ENCODE results near the gene ITGB2. TPM values are rescaled to one million over a fixed set of nuclear protein-coding genes. Genes with fewer than 3 reads are reported as not detected.

Gene ITGB2
- total RNA-seq, 1 donor from 2014 or later, result 11.5 TPM

DNA sequence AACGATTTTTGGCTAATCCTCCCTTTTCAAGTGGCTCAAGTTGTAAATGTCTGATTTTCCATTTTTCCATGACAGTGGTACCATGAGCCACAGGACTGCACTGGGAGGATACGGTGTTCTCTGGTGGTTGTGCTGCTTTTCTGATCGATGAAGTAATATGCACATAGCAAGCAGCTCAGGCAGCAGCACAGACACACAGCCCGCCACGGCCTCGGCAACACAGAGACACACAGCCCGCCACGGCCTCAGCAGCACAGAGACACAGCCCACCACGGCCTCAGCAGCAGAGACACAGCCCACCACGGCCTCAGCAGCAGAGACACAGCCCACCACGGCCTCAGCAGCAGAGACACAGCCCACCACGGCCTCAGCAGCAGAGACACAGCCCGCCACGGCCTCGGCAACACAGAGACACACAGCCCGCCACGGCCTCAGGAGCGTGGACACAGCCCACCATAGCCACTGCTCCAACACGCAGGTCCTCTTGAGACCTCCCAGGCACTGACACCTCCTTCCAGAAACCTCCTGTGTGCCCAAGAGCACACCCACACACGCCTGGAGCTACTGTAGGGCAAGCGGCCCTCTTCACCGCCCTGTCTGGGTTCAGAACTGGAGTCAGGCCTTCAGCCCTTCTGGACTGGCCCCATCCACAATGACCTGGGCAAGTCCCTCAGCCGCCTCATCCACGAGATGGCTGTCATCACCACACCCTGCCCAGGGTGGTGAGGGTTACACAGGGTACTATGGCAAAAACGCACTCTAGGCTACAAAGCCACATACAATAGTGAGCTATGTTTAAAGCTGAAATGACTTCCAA is 57.6 kb downstream of the ITGB2 start:
- no peak for DNase-seq (ENCODE audit: low spot score)
- intact Hi-C loops (cut with DNase I), result no loop called here

DNA sequence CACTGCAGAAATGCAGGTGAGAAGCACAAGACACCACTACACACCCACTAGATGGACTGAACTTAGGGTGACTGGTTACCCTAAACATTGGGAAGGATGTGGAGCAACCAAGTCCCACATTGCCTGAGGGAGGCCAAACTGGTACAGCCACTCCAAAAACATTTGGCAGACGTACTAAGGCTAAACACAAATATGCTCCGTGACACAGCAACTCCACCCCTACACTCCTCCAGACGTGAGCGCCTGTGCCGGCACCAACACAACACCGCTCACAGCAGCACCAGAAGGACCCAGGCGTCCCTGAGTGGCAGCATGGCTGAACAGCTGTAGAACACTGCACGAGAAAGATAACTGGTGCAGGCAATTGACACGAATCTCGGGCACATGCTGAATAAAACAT is 61.9 kb downstream of the ITGB2 start:
- DNase-seq (ENCODE audit: low spot score), result no peak
- intact Hi-C loops (cut with DNase I), result no loop called here

DNA sequence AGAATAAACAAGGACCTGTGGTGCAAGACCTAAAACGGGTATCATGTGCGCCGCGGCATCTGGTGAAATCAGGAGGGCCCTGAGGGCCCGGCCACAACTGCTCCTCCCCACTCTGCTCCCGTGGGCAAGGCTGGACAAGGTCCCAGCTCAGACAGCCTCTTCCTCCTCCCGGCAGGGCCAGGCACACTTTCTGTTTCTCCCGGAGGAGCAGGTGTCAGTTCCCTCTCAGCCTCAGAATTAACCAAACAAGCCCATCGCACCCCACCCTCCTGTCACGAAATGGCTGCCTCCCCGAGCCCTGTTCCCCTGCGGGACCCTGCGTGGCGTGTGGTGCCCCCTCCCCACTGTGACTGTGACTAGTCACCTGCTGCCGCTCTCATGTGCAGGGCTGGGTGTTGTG is 62.4 kb downstream of the ITGB2 start:
- intact Hi-C loops (cut with DNase I), result no loop called here
- DNase-seq (ENCODE audit: low spot score), result no peak

DNA sequence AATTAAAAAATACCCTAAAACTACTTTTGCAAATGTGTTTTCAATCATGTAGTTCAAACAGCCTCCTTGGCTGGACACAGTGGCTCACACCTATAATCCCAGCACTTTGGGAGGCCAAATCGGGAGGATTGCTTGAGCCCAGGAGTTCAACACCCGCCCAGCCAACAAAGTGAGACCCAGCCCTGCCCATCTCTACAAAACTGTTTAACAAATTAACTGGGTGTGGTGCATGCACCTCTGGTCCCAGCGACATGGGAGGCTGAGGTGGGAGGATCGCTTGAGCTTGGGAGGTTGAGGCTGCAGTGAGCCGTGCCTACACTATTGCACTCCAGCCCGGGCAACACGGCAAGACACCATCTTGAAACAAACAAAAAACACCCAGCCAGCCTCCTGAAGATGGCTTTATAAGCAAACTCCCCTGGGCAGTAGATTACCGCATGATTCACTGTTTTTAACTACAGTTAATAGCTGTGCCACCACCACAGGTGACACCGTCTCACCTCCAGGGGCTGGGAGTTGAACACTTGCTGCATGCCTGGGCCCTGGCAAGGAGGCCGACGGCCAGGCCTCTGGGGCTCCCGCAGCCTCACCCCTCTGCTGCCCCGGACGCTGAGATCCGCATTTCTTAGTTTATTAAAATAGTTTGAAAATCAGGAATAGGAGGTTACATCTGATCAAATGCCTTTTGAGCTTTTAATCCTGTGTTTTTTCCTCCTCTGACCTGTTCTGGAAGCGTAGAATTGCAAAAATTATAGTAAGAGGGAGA is 63.4 kb downstream of the ITGB2 start:
- DNase-seq (ENCODE audit: low spot score), result peak; percentile 47
- intact Hi-C loops (cut with DNase I), result no loop called here

DNA sequence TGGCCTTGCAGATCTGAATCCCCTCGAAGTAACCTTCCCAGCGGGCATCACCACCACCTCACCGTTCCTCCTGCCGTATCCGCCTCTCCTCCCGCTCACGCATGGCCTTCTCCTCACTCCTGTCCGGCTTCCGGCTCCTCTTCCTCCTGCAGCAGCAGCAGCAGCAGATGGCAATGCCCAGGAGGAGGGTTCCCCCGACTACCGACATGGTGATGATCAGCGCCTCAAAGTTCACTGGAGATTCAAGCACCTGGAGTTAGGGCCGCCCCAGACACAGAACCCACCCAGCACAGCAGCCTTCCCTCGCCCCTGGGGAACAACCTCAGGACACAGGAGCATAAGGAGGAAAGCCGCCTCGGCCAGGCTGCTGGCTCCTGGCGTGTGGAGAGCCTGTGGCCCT is 64.6 kb downstream of the ITGB2 start:
- DNase-seq (ENCODE audit: low spot score), result no peak
- intact Hi-C loops (cut with DNase I), result no loop called here

DNA sequence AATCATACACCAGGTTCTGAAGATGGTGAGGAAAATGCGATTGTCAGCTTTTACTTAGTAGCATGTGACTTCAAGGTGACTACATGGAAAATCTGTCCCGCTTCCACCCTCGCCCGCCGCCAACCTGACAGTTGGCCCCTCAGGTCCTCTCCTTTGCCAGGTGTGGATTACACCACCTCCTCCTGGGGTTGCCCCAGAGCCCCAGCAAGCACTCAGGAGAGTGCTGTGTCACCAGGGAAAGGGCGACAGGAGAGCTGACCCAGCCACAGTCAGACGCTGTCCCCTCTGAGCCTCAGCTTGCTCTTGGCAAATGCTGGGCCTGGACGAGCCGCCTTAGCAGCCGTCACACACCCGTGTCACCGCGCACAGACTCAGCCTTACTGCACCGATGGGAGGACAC is 65.1 kb downstream of the ITGB2 start:
- intact Hi-C loops (cut with DNase I), result no loop called here
- no peak for DNase-seq (ENCODE audit: low spot score)

DNA sequence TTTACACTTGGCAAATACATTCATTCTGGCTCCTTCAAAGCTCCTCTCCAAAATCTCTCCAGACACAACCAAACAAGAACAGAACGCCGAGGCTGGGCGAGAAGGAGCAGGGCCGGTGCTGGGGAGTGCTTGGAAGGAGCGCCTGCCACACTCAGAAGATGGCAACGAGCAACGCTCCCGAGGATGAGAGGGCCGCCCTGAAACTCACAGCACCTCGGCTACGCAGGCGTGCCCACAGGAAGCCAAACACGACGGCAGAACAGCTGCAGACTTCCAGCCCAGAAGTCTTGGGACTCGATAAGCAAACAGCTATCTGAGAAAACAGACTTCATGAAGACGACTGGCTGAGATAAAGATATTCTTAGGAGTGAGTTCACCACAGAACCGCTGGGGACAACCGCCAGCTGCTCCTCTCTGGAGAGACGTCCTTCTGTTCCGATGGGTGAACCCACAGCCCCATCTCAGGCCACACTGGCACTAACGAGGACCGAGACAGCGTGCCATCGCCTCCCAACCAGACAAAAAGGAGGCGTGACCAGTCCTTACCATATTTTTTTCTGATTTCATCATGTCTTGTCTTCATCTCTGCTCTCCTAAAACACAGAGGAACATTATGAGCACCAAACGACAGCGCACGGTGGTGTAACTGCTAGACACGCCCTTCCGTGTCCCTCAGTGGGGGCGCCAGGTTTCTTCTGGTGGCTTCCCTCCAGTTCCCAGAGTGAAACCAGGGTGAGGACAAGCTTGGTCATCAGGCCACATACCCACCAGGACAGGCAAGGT is 65.8 kb downstream of the ITGB2 start:
- intact Hi-C loops (cut with DNase I), result no loop called here
- DNase-seq (ENCODE audit: low spot score), result no peak

DNA sequence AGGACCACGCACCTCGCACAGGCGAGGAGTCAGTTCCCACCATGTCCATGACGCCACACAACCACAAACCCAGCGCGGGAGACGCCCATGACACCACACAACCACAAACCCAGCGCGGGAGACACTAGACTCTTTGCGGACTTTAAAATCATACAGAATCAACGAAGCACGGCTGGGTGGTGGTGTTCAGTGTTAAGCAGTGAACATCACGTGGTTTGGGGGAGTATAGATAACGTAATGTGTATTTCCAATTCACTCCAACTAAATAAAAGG is 66.4 kb downstream of the ITGB2 start:
- DNase-seq (ENCODE audit: low spot score), result no peak
- intact Hi-C loops (cut with DNase I), result no loop called here

DNA sequence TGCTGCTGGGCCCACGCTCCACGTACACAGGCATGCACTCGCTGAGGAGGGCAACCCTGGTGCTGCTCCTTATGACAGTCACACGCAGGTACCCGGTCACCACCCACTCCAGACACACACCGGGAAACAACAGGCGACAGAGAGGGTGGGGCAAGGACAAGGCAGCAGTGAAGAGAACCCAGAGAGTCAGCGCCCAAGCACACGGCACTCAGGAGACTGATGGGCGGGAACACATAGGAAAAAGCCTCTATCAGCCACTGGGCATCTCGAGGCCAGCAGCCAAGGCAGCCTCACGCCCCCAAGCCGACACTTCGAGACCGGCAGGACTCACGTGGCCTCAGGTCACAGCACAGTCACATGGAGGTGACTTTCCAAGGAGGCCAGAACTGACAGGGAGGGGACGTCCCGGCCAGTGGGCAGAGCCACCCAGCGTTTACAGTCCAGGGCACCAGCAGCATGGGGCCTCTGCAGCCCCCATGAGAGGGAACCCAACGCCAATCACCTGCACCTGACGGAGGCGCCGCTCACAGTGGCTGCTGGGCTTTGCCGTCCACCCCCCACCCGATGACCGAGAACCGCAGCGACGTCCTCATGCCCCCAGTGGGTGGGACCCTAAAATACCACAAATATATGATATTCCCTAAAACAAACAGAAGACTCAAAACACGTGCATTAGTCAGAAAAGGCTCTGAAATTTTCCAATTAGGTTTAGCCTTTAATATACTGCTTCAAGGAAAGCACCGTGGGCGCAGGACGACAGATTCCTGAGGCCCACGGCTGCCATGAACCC is 66.9 kb downstream of the ITGB2 start:
- no peak for DNase-seq (ENCODE audit: low spot score)

DNA sequence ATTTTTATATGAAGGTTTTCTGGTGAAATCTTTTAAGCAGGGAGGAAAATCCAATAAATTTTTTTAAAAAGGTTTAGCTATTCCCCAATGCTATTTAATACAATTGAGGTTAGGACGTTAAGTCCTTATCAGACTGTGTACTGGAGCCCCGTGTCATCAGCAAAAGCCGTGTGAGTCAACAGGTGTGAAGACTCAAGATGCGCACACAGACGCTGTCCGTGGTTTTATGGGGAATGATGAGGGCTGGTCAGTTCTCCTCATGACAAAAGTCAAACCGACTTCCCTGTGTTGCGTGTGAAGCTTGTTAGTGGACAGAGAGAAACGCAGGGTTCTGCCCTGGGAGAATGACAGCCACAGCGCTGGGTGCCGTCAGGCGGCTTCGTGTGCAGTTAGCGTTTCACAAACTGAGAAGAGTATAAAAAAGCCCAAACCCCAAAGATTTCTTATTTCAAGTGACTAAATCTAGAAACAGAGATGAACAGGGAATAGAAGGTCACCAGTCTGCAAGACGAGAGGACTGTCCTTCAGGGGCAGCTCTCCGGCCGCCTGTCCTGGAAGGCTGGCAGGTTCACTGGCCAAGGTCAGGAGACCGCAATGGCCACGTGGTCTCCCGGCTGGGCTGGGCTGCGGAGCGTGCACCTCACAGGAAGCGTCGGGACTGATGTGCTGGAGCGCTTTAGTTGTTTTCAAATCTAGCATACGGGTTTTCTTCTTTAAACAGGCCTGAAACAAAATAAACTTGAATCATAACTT is 69.6 kb downstream of the ITGB2 start:
- DNase-seq (ENCODE audit: low spot score), result no peak
- intact Hi-C loops (cut with DNase I), result loop anchor here (2.0 kb wide), 1 partner anchor 18 kb away; no protein-coding TSS in a partner anchor

More for the DNA sequence above, 66.9 kb downstream of the ITGB2 start:
- intact Hi-C loops (cut with DNase I), result no loop called here

DNA sequence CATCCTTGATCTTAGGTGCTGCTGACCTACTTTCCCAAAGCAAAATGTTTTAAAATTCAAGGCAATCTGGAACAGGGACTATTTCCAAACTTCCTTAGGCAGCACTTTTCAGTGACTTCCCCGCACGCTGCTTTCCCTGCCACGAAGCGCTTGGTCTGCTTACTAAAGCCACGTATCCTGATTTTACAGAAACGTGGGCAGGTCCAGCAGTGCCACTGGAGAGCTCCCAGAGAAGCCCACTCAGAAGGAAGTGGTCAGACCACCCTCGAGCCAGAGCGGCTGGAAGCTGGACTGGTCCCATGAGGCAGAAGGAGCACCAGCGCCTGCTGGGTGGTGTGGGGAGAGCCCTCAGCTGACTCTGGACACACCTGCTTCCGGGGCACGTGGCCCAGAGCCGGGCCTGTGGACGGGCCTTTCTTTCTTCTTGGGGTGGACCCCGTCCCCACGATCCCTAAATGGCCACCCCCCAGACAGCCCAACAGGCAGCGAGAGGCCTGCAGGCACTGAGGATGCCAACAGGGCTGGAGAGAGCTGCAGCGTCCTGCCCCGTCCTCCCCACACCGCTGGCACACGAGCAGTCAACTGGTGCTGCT is 70.4 kb downstream of the ITGB2 start:
- no peak for DNase-seq (ENCODE audit: low spot score)
- intact Hi-C loops (cut with DNase I), result loop anchor here (2.0 kb wide), 1 partner anchor 18 kb away; no protein-coding TSS in a partner anchor

DNA sequence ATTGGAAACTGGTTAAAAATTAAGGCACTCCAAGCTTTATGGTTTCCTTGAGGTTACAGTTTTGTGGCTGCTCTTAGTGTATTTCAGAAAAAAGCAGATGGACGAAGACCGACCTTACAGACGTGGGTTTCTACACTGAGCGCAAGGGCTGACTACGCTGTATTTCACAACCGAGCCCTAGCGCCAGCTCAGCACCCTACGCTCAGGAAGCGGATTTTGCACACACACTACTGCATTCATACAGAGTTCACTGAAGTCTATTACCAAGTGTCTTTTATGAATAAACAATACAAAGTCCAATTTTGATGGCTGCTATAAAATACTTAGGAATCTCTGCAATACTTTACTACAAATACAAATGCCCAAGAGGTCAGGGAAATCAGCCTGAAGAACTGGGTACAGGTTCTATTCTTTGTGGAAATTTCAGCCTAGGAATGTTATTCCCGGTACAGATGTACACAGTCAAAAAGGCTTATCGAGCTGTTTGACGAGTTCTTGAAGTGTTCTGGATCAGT is 71.0 kb downstream of the ITGB2 start:
- no peak for DNase-seq (ENCODE audit: low spot score)
- intact Hi-C loops (cut with DNase I), result loop anchor here (2.0 kb wide), 1 partner anchor 19 kb away; no protein-coding TSS in a partner anchor

DNA sequence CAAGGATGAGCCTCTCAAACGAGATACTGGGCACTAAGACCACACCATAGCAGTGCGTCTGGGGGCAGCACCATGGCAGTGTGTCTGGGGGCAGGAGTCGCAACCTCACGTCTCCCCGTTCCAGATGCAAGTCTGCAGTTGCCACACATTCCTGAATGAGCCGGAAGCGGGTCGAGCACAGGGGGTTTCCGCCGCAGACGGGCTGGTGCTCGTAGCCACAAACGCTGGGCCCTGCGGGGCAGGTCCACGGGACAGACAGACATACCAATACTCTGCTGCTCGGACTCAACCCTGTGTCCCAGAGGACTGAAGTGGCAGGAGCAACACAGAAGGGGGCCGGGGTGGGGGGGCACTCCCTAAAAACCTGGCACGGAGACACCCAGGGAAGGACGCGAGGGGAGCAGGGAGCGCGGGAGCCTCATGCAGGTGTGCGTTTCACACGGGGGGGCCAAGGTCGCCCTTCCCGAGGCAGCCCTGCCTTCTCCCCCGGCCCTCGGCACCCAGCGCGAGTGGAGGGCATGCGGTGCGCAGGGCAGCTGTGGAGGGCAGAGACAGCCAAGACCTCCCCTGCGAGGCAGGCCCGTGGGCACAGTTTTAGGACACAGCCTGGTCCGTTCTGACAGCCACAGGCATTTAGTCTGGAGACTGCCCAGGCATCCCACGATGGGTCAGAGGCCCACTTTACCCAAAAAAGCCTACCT is 71.7 kb downstream of the ITGB2 start:
- DNase-seq (ENCODE audit: low spot score), result no peak
- intact Hi-C loops (cut with DNase I), result no loop called here

DNA sequence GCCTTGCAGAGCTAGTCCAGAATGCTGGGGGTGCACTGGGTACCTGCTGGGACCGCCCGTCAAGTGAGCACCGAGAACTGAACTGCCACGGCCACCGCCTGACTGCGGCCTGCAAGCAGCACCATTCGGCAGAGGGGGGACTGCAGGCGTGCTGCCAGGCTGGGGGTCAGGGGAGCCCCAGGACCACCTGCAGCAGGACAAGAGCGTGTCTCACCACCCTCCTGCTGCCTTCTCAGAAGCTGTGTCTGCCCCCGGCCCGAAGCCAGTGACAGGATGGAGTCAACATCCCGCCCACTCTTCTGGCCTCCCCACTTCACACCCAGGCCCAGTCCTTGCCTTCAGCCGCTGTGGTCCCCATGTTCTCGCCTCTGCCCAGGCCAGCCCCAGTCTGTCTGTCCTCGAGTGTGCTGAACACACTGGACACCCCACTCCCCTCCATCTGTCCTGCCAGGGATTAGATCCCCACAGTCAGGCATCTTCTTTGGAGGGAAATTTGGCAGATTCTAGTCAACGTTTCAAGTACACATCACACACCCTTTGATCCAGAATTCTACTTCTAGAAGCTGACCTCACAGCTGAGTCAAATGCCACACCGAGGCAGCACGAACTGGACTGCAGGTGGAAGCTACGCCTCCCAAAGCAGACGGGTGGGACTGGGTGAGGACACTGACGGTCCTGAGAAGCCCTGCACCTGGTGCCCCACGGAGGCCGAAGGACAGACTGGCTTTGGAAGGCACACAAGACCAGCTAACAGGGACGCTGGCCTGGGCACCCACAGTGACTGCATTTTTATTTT is 73.2 kb downstream of the ITGB2 start:
- intact Hi-C loops (cut with DNase I), result no loop called here
- DNase-seq (ENCODE audit: low spot score), result no peak

DNA sequence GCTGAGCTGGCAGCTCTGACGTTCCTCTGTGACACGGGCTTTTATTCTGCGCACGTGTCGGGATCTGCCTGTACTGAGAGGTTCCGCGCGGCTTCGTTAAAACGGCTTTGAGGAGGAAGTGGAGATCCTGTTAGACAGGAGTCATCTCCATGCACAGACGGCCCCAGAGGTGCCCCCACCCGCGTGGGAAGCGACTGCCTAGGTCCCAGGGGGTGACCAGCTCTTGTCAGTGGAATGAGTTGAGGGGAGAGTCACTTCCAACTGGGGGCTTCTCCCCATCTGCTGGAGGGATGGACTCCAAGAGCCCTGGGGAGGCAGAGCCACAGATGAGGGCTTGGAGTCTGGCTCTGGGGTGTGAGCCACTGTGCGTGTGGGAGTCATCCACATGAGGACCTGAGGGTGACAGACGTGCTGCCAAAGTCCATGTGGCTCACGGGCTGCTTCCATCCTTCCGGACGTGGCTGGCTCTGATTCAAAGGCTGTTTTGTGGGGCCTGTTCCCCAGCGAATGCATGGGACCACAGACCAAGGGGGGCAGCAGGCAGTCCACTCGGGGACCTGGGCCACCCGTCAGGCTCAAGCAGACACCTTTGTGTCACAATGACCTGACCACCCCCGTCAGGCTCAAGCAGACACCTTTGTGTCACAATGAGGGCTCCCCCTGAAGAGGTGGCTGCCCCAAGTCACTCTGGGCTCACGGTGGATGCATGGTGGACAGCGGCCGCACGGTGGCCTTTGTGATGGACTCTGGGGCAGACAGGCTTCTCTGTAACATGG is 74.0 kb downstream of the ITGB2 start:
- intact Hi-C loops (cut with DNase I), result no loop called here
- peak; percentile 83 for DNase-seq (ENCODE audit: low spot score)

DNA sequence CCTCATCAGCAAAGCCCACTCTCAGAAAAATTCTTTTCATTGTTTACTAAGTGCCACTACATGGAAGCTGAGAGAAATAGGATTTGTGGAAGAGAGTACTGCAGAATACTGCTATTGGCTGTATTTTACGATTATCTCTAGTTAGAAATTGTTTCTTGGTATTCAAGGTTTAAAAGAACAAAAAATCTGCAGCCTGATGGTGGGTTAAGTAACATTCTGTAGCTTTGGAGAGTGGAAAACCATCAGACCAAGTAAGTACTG is 74.5 kb downstream of the ITGB2 start:
- no peak for DNase-seq (ENCODE audit: low spot score)
- intact Hi-C loops (cut with DNase I), result no loop called here
